Cerebellar cortex (tissue), 1 donor: ENCODE data around the gene SMAD6.
"Not testable (repeated sequence)": the region's sequence is repeated elsewhere in the genome, so short reads cannot be mapped to it uniquely, and the experiment has no call there.

Experiments used
- DNase-seq: peaks from one replicate; pipeline ENCODE4 v3.0.0-alpha.2; 2015; ENCODE audit warnings: low spot score

Gene SMAD6

GRCh38 chr15:66826507-66826906, 124.5 kb downstream of the SMAD6 start:
- no peak for DNase-seq

GRCh38 chr15:66827039-66827697, 125.1 kb downstream of the SMAD6 start:
- no peak for DNase-seq

GRCh38 chr15:66827698-66828055, 125.6 kb downstream of the SMAD6 start:
- DNase-seq, result no peak

- DNase-seq, result not testable (repeated sequence)
Measured at GRCh38 chr15:66828817-66829541, 126.9 kb downstream of the SMAD6 start.

- DNase-seq, result no peak
Measured at GRCh38 chr15:66829551-66830121, 127.6 kb downstream of the SMAD6 start.

- no peak for DNase-seq
Measured at GRCh38 chr15:66830358-66830757, 128.3 kb downstream of the SMAD6 start.

- no peak for DNase-seq
Measured at GRCh38 chr15:66830823-66831222, 128.8 kb downstream of the SMAD6 start.

GRCh38 chr15:66831289-66831688, 129.3 kb downstream of the SMAD6 start:
- DNase-seq, result no peak

- DNase-seq, result no peak
Measured at GRCh38 chr15:66831801-66832390, 129.9 kb downstream of the SMAD6 start.
